Mucosa of descending colon (tissue), 3 donors: ENCODE data around the gene TCERG1. TPM values are rescaled to one million over a fixed set of nuclear protein-coding genes. Genes with fewer than 3 reads are reported as not detected.

Experiments
- ATAC-seq: fragments of 200-7000 bp; cut with Tn5 transposase; one replicate; pipeline ENCODE4 v1.9.1; 2020; ENCODE audit warnings: mild to moderate bottlenecking, moderate library complexity
- DNase-seq, 3 donors: peaks; one replicate each; pipeline ENCODE4 v3.0.0-alpha.2; 2020
- H3K36me3 ChIP-seq: fragments of 200-600 bp; one replicate; pipeline ENCODE4 v1.8.0; 2021; ENCODE audit warnings: low read depth, mild to moderate bottlenecking
- H3K4me1 ChIP-seq: fragments of 200-600 bp; one replicate; pipeline ENCODE4 v1.8.0; 2021; ENCODE audit warnings: low read depth, mild to moderate bottlenecking
- H3K4me3 ChIP-seq: fragments of 200-600 bp; one replicate; pipeline ENCODE4 v1.8.0; 2021; ENCODE audit warnings: mild to moderate bottlenecking
- H3K9me3 ChIP-seq: fragments of 200-600 bp; one replicate; pipeline ENCODE4 v1.8.0; 2021; ENCODE audit warnings: mild to moderate bottlenecking
- intact Hi-C, 2 donors: fragments of 100-400 bp; cut with DNase I in 1 of 2; cut with micrococcal nuclease in 1 of 2; formaldehyde crosslinking; loops; one replicate each; pipeline versions ENCODE4 v1.11.0 to v1.11.1; 2022; cut with DNase I, micrococcal nuclease
- total RNA-seq, 3 donors: library from RNA; stranded (reverse); fragmentation: NEBNext Ultra II Directional in 2 of 3; extraction: Animal tissue kit (Norgen Biotek cat#: 25700) in 2 of 3; gene quantifications; one replicate each; pipeline versions ENCODE4 v1.2.1 to v1.2.4, GENCODE V29; 2021 to 2023
- TF ChIP-seq, protein P1 (sequence below): fragments of 200-600 bp; IDR thresholded peaks from one replicate; pipeline ENCODE4 v1.8.0; 2022; ENCODE audit warnings: antibody characterized with exemption, mild to moderate bottlenecking
- donor health status: DM: no; HTN: no; CAD: no; lungs with moderate emphysema.
- donor health status: DM: no; HTN: no; CAD: no.
- donor health status: DM: no; HTN: yes; CAD: no.

TCERG1 gene
- total RNA-seq, 3 donors from 2014 or later, result 44.3 to 63.8 (median 55.4) TPM

DNA sequence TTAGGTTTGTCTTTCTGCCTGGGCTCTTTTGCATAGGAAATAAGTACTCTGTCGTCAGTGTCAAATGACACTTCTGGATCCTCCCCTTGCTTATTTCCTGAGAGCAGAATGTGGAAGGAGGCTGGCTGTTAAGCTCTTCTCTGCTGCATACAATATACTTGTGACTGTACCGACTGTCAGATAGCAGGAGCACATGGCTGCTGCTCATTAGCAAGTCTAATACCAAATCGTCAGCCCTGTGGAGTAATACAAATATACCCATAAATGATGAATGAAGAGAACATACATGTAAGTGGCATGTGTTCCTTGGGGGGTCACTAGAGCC, 69.0 kb downstream of the TCERG1 start, which contains the start of gene GPR151:
TSS of gene GPR151 (minus strand) at position 40 of the 325 bp plus-strand sequence. CDS start 77 bp downstream, outside the sequence.
- Histone ChIP-seq H3K4me3 (no peak within 1 kb of the TSS), H3K9me3 (no peaks in the 10 kb centered on the region), H3K4me1 (peaks cover 15% of the 10 kb centered on the region), H3K36me3 (no peaks in the 10 kb centered on the region)
- ATAC-seq, result no peak
- intact Hi-C loops, result no loop called here
- no peak for DNase-seq
- TF ChIP-seq, protein P1, sequence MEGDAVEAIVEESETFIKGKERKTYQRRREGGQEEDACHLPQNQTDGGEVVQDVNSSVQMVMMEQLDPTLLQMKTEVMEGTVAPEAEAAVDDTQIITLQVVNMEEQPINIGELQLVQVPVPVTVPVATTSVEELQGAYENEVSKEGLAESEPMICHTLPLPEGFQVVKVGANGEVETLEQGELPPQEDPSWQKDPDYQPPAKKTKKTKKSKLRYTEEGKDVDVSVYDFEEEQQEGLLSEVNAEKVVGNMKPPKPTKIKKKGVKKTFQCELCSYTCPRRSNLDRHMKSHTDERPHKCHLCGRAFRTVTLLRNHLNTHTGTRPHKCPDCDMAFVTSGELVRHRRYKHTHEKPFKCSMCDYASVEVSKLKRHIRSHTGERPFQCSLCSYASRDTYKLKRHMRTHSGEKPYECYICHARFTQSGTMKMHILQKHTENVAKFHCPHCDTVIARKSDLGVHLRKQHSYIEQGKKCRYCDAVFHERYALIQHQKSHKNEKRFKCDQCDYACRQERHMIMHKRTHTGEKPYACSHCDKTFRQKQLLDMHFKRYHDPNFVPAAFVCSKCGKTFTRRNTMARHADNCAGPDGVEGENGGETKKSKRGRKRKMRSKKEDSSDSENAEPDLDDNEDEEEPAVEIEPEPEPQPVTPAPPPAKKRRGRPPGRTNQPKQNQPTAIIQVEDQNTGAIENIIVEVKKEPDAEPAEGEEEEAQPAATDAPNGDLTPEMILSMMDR, result no peak

DNA sequence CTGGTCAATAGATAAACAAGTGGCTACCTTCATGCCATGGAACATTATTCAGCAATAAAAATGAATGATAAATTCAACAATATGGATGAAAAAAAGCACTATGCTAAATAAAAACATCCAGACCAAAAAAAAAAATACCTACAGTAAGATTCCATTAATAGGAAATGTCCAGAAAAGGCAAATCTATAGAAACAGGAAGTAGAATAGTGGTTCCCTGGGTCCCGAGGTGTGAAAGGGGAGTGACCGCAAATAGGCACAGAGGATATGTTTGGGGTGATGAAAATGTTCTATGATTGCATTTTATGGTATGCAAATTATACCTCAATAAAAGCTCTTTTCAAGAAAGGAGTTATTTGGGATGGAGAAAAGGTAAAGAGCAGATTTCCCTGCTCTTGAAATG, 72.4 kb downstream of the TCERG1 start:
- Histone ChIP-seq H3K4me1 (no peaks in the 10 kb centered on the region), H3K4me3 (no peak overlapping the region), H3K9me3 (no peaks in the 10 kb centered on the region), H3K36me3 (no peaks in the 10 kb centered on the region)
- DNase-seq (no peak), ATAC-seq (no peak)
- TF ChIP-seq, protein P1, result no peak
- intact Hi-C loops, result no loop called here

DNA sequence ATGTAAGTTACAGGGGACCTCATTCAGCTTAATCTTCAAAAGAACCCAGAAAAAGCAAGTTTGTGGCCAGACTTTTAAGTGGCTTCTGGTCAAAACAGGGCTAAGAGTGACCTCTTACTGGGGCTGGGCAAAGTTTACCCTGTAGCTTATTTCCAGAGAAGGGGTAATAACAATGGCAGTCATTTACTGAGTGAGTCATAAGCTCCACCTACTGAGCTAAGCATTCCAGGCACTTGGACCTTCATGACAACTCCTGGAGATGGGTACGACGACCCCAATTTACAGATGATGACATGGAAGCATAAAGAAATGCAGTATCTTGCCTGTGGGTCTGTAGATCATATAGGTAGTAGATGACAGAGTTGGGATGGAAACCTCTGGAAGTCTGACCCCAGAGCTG, 73.6 kb downstream of the TCERG1 start:
- DNase-seq, result no peak
- TF ChIP-seq, protein P1, result no peak
- peak; percentile 69 for ATAC-seq
- Histone ChIP-seq H3K4me3 (no peak overlapping the region), H3K9me3 (no peaks in the 10 kb centered on the region), H3K36me3 (no peaks in the 10 kb centered on the region), H3K4me1 (no peaks in the 10 kb centered on the region)
- intact Hi-C loops, result no loop called here

DNA sequence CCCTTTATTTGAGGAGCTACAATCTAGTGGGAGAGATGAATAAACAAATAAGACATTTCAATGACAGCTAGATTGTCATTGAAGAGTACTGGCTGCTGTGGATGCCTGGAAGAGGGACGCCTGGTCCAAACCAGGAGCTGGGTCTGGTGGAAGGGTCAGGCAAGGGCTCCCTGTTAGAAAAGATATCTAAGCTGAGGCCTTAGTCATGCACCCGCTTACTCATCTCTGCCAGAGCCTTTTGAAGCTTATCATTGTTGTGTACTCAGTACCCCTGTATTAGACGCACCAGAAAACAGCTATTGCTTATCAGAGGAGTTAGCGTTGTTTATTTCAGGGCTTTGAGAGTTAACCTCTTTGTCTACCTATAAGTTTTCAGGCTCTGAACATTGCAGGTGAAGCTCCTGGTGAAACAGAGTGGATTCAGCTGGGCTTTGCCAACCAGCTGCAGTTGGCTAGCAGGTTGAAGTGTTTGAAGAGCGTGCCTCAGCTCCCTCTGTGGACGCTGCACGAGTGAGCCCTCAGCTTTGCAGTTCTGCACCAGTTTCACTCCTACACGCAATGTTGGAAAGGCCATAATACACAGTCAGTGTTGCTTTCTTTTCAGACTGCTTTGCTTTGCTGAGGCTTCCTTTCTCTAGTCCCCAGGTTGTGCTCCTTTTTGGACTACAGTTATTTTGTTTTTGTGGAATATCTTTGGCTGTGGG, 74.4 kb downstream of the TCERG1 start:
- Histone ChIP-seq H3K9me3 (no peaks in the 10 kb centered on the region), H3K4me3 (no peak overlapping the region), H3K4me1 (no peaks in the 10 kb centered on the region), H3K36me3 (no peaks in the 10 kb centered on the region)
- intact Hi-C loops, result no loop called here
- TF ChIP-seq, protein P1, result no peak
- no peak for ATAC-seq
- no peak for DNase-seq

DNA sequence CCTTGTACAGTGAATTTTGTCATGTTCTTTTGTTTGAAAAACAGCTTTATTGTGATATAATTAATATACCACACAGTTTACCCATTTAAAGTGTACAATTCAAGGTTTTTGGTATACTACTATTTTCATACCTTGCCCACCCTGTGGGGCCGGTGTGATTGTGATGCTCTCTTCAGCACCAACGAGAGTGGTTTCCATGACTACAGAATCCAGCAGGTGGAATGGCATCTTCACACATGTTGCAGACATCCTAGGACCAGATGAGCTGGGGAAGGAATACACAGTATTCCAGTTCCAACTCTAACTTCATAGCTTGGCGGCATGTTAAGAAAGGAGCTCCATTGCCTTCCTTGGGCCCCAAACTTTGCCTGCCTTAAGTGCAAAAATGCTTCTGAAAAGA, 76.6 kb downstream of the TCERG1 start:
- TF ChIP-seq, protein P1, result no peak
- Histone ChIP-seq H3K36me3 (no peaks in the 10 kb centered on the region), H3K4me1 (no peaks in the 10 kb centered on the region), H3K9me3 (no peaks in the 10 kb centered on the region), H3K4me3 (no peak overlapping the region)
- DNase-seq, result no peak
- intact Hi-C loops, result no loop called here
- ATAC-seq, result no peak

DNA sequence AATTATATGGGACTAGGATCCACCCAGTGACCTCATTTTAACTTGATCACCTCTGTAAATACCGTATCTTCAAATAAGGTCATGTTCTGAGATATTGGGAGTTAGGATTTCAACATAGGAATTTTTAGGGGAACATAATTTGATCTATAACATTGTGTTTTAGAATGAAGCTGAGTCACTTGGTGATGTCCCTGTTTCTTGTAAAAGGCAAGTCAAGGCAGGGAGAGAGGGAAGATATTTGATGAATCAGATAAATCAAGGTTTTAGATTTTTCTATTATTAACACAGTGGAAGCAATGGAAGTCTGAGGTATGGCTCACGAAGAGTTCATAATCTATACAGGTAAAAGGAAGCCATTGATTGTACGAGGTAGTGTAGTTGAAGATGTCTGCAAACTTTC, 80.7 kb downstream of the TCERG1 start:
- DNase-seq (no peak), ATAC-seq (no peak)
- Histone ChIP-seq H3K4me1 (no peaks in the 10 kb centered on the region), H3K4me3 (no peak overlapping the region), H3K36me3 (no peaks in the 10 kb centered on the region), H3K9me3 (no peaks in the 10 kb centered on the region)
- TF ChIP-seq, protein P1, result no peak
- intact Hi-C loops, result no loop called here
